Measurements from ENCODE around the gene C11orf54.
"Not testable (repeated sequence)": the region's sequence is repeated elsewhere in the genome, so short reads cannot be mapped to it uniquely, and the experiment has no call there.

C11orf54 gene

DNA sequence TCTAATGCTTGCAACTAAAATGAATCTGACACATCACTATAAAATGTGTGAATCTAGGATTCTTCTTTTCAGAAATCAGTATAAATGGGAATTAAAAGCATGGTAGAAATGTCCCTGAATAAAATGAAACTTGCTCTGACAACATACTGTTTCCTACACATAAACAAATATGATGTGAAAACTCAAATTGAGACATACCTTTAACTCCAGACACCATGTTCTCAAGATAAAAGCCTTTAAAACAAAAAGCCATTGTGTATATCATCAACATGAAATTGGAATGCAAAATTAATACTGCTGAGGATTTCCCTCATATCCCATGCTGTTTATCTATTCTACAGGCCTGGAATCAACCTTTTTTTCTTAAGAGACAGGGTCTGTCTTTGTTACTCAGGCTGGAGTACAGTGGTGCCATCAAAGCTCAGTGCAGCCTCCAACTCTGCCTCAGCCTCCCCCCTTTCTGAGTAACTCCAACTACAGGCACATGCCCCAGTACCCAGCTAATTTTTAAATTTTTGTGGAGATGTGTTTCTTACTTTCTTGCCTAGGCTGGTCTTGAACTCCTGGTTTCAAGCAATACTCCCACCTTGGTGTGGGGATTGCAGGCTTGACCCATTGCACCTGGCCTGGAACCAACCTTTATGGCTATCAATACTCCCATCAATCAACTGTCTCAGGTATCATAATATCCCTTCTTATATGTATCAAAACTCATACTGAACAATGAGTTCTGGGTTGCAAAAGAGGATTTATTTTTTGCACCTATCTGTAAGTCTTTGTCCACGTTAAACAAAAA lies 6.8 kb upstream of the C11orf54 start:
- DNase-seq (ENCODE audit: low read depth in 2 of 2), result no peak

DNA sequence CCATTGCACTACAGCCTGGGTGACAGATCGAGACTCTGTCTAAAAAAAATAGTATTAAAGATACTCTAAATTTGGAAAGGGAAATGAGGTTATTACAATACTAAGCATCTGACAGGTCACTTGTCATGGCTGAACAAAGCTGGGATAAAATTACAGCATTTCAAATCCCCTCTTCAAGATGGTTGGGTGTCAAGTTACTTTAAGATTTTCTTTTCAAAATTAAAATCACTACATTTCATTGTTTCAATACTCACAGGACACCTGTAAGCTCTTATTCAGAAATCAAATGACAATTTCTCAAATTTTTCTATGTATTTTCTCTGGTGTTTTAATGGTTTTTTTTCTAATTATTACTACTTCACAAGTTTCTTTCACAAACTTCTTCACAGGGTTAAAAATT lies 5.8 kb upstream of the C11orf54 start:
- no peak for DNase-seq (ENCODE audit: low read depth in 2 of 2)

DNA sequence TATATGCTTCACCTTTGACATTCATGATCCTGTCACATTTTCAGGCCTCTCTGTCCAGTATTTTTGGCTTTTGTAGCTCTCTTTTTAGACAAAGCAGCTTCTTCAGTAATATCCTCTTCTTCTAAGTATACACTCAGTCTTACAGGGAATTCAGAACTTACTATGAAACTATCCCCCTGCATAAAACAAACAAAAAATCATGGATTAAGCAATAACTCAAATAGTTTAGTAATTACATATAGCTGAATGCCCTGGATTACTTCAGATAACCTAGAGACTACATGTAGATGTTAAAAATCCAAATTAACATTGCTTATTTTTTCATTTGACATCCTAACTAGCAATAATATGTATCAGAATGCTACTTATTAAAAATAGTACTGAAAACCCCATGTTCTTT lies 5.3 kb upstream of the C11orf54 start:
- no peak for DNase-seq (ENCODE audit: low read depth in 2 of 2)

DNA sequence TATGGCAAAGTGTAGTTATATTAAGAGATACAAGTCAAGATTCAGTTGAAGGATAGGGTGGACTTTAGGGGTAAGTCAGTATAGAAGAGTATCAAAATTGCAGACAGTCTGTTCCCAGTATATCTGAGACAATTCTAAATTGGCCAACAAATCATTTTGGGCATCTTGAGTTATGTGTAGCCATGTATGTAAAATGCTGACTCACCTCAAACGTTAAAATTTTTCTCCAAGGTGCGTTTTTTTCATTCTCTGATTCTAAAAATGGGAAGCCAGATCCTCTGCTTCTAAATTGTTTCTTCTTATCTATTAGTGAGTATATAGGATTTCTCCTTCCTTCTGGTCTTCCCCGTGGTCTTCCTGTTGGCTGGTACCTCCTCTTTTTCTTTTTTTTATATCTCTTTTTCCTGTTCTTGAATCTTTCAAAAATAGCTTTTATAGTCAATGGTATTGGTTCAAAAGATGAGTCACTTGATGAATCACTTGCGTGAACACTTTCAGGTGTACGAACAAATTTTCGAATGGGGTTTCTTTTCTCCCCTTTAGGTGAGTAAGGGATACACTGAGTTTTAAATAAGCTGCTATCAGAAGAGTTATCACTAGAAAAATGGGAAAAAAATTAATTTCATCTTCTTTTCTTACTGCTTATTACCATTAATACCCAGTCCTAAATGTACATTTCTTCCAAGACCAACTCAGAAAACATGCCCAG lies 3.4 kb upstream of the C11orf54 start:
- no peak for DNase-seq (ENCODE audit: low read depth in 2 of 2)

DNA sequence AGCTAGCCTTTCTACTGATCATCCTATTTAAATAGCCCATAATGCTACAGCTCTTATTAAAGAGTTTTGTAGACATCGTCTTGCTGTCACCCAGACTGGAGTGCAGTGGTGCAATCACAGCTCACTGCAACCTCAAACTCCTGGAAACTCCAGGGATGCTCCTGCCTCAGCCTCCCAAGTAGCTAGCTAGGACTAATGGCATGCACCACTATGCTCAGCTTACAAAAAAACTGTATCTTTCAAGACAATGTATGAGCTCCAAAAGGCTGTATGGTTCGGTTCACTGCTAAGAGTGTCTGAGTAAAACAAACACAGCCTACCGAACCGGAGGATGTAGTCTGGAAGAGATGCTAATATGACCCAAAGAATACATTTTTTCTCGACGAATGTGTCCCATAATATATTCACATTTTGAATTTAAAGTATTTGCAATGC lies 2.8 kb upstream of the C11orf54 start:
- no peak for DNase-seq (ENCODE audit: low read depth in 2 of 2)

DNA sequence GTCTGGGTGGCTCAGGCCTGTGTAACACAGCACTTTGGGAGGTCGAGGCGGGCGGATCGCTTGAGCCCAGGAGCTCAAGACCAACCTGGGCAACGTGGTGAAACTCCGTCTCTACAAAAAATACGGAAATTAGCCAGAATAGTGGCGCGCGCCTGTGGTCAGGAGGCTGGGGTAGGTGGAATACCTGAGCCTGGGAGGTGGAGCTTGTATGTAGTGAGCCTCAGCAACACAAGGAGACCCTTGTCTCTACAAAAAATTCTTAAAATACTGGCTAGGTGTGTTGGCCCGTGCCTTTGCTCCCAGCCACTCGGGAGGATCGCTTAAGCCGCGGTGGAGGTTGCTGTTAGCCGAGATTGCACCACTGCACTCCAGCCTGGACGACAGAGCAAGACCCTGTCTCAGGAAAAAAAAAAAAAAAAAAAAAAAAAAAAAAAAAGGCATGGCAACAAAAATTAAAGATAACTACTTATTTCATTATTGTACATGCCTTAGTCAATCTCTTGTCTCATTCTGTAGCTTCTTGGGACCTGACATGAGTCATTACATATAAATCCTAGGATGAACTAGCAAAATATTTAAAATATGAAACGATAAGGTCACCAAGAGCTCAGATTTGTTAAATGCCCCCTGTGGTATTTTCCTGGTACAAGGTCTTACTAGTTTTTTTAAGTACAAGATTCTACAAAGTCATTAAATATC lies 1.3 kb upstream of the C11orf54 start:
- peak; percentile 16 to 34 for DNase-seq (ENCODE audit: low read depth in 2 of 2)

DNA sequence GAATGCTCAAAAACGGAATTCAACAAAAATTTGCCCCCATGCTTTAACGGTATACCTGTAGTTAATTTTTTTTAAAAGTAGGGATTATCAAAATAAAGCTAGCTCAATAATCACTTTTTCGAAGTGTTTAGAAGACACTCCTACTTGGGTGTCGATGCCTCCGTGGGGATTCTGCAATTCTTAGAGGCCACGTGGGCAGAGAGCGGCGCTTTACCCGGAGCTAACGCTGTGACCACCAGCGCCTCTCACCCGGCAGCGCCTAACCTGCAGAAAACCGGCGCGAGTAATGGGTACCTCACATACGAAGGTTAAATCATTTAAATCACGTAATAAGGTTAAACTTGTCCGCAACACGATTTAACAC lies 760 bp upstream of the C11orf54 start:
- peak; percentile 49 to 51 for DNase-seq (ENCODE audit: low read depth in 2 of 2)

DNA sequence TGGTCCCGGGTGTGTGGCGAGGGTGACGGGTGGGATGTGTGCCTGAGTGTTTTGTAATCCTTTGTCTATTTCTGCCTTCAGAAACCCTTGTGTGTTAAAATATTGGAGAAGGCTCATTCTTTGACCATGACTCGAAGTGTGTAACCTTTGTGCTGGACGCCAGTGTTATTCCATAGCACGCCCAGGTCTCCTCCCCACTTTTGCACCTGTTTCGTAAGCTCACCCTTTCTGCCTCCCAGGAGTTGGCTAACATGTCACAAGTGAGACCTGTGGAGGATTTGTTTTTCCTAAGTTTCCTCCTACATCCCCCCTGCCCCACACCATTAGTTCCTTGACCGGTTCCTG lies 382 bp downstream of the C11orf54 start:
- DNase-seq (ENCODE audit: low read depth in 2 of 2), result no peak

DNA sequence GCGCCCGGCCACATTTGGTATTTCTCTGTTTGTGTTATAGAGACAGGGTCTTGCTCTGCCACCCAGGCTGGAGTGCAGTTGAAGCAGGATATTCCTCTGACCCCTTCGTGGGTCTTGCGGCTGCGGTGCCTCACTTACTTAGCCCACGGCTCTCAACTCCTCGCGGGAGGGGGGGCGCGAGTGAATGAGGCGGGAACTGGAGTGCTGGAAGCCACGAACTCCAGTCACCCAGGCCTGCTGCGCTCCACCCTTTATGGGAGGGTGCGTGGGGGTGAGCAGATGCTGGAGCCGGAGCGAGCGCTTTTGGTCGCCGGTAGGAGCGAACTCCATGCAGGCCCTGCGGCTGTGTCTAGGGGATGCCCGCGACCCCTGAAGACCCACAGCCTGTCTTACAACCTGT lies 1.8 kb downstream of the C11orf54 start:
- DNase-seq (ENCODE audit: low read depth in 2 of 2), result no peak

DNA sequence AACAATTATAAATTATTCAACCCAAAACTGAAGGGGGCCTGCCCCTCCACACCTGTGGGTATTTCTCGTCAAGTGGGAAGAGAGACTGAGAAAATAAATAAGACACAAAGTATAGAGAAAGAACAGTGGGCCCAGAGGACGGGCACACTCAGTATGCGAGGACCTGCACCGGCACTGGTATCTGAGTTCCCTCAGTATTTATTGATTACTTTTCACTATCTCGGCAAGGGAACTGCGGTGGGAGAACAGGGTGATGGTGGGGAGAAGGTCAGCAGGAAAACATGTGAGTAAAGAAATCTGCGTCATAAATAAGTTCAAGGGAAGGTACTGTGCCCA lies 3.2 kb downstream of the C11orf54 start:
- no peak for DNase-seq (ENCODE audit: low read depth in 2 of 2)

DNA sequence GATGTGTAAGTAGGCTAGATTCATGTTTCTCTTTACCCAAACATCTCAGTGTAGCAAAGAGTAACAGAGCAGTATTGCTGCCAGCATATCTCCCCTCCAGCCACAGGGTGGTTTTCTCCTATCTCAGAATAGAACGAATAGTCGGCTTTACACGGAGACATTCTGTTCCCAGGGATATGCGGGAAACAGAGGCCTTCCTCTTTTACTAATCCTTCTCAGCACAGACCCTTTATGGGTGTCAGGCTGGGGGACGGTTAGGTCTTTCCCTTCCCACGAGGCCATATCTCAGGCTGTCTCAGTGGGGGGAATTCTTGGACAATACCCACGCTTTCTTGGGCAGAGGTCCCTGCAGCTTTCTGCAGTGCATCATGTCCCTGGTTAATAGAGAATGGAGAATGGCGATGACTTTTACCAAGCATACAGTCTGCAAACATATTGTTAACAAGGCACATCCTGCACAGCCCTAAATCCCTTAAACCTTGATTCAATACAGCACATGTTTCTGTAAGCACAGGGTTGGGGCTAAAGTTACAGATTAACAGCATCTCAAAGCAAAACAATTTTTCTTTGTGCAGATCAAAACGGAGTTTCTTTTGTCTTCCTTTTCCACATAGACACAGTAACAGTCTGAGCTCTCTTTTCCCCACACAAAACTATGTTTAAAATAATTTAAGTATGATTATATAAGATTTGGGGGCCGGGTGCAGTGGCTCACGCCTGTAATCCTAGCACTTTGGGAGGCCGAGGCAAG lies 3.7 kb downstream of the C11orf54 start:
- not testable (repeated sequence) for DNase-seq (ENCODE audit: low read depth in 2 of 2)

DNA sequence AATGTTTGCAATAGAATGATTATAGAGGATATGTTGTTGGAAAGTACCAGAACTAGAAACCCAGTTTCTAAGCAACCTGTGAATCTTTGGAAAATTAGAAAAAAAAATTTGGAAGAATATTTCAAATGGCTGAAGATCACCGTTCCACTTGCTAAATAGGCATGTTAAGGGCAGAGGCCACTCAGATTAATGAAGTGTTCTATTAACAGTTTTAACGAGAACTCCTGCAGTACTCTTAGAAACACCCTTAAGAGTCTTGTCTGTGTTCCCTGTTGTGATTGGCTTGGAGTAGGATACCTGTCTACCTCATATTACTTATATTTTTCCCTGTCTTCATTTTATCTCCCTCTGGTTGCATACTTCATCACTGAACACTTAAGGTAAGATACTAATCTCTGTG lies 4.6 kb downstream of the C11orf54 start:
- DNase-seq (ENCODE audit: low read depth in 2 of 2), result no peak

DNA sequence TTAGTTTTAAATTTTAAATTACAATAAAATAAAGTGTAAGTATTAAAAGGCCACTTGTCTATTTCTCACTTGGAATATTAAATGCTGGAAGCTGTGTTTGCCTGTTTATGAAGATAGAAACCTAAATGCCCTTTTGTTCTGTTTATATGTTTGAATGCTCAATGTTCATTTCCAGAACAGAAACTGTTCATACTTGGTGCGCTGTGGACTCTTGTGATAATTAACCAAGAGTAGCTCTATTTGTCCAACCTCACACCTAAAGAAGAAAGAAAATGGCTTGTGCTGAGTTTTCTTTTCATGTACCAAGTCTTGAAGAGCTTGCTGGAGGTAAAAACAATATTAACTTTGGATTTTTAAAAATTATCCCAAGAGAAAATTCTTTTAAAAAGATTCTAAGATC lies 5.7 kb downstream of the C11orf54 start:
- no peak for DNase-seq (ENCODE audit: low read depth in 2 of 2)

DNA sequence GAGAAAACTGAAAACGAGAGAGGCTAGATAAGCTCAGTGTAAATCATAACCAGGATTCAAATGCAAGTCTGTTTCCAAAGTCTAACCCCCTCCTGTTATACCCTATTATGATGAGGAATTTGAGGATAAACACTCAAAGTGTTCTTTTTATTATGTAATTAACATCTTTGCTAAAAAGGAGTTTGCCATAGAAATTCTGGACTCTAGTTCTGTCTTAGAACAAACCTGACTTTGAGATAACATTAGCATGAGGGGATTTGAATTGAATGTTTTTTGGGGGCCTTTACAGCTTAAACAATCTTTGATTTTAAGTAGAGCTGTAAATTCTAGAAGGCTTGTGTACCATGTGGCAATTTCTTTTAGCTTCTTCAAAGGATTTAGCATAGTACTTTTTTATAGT lies 9.5 kb downstream of the C11orf54 start:
- no peak for DNase-seq (ENCODE audit: low read depth in 2 of 2)

DNA sequence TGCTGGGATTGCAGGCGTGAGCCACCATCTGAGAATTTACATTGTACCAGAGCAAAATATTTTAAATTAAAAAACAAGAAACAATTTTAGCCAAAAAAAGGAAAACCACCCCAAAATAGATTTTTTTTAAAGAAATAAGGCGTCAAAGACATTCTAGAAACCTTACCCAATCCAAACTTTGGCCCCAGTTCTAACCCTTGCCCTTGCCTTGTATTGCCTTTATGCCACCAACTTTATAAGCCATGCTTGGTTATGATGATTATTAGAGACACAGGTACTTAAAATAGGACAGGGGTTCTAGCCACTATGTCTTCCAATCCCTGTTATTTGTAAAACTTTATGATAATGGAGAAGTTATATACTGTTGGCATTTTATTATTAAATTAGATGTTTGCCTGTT lies 11.8 kb downstream of the C11orf54 start:
- DNase-seq (ENCODE audit: low read depth in 2 of 2), result no peak

DNA sequence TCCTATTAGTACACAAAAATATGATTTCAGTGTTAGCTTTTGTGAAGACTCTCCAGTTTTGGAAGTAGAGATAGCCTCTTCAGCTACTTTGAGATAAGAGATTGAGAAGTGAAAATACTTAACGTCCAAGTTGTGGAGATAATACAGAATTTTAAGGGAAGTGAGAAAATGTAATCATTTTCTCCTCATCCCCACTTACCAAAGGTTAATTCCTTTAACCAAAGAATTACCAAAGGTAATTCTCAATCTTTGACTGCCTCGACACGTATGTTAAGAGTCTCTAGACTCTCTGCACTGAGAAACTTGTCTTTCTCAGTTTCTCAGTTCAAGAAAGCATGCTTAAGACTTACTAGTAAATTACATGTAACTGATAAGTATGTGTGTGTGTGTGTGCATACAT lies 15.3 kb downstream of the C11orf54 start:
- DNase-seq (ENCODE audit: low read depth in 2 of 2), result no peak

DNA sequence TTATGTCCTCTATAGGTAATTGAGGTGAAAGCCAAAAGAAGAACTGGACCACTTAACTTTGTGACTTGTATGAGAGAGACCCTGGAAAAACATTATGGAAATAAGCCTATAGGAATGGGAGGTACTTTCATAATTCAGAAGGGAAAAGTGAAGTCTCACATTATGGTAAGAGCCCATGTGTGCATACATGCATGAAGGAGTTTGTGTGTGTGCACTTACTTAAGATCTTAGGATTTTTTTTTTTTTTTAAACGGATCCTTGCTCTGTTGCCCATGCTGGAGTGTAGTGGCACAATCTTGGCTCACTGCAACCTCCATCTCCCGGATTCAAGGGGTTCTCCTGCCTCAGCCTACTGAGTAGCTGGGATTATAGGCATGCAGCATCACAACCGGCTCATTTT lies 15.8 kb downstream of the C11orf54 start:
- DNase-seq (ENCODE audit: low read depth in 2 of 2), result no peak

DNA sequence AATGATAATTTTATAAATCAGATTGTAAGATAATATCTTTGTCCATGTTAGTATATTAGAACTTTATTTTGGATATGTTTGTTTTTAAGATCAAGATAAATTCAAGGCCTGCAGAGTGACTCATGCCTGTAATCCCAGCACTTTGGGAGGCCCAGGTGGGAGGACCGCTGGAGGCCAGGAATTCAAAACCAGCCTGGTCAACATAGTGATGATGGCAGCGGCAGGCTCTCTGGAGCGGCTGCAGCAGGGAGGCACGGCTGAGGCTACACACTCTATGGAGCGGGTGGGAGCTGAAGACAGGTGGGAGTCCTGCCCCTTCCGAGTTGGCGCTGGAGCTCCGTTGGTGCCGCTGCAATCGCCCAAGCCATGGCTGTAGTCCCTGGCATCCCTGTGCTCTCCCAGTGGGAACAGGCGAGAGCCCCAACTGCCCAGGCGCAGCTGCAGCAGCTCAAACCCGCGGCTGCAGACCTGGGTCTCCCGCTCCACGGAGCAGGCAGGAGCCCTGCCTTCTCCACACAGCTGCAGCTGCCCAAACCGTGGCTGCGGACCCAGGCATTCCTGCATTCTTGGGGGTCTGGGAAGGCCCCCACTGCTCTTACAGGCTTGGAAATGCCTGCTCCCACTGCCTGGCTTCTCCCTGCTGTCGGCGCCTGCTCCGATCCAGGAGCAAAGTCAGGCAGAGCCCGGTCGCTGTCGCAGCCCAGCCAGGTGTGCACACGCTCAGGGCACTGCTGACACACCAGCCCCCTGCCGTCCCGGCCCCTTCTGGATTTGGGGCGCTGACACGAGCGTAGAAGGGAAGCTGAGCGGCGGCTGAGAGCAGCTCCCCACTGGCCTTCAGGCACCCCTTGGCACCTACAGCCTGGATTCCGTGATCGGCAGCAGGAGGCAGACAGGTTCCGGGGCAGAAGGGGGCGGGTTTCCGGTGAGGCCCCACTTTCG lies 16.7 kb downstream of the C11orf54 start:
- no peak for DNase-seq (ENCODE audit: low read depth in 2 of 2)

DNA sequence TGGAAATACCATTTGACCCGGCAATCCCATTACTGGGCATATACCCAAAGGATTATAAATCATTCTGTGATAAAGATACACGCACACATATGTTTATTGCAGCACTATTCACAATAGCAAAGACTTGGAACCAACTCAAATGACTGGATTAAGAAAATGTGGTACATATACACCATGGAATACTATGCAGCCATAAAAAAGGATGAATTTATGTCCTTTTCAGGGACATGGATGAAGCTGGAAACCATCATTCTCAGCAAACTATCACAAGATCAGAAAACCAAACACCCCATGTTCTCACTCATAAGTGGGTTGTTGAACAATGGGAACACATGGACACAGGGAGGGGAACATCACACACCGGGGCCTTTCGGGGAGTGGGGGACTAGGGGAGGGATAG lies 17.7 kb downstream of the C11orf54 start:
- DNase-seq (ENCODE audit: low read depth in 2 of 2), result not testable (repeated sequence)

DNA sequence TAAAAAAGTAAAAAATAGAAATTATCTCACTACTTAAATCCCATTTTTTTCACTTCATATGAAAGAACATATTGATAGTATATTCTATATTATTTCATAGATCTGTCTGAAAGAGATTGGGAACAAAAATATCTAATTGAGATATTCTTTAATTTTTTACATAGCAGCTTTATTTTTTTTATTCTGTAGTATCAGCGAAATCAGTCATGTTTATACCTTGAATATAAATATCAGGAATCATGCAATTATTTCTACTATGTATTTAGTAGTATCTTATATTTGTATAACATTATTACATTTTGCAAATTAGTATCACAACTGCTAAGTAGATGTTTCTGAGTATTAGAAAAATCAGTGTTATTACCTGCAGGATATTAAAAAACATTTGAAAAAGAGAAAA lies 20.4 kb downstream of the C11orf54 start:
- DNase-seq (ENCODE audit: low read depth in 2 of 2), result no peak

DNA sequence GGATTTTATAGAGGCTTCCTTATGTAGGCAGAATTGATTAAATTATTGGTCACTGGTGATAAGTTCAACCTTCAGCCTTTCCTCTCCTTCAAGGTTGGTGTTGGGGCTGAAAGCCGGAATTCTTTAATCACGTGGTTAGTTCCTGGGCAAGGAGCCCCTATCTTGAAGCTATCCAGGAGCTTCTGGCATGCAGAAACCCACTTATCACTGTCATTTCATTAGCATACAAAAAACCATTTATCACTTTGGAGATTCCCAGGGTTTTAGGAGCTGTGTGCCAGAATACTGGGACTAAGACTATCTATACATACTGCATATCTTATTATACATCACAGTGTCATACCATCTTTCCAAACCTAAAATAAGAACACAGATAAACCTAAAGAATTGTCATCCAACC lies 24.1 kb downstream of the C11orf54 start:
- no peak for DNase-seq (ENCODE audit: low read depth in 2 of 2)
